Stimulated activated CD4-positive, alpha-beta T cell treated with anti-CD3 and anti-CD28 coated beads, TNF-alpha, amount 100 ng/mL, for 4 hours (primary cell): ENCODE measurements around the gene RGL1.

Experiments used
- DNase-seq, 3 experiments: peaks; one replicate each; pipeline ENCODE4 v3.0.0-alpha.2; 2020; ENCODE audit warnings: low read depth in 3 of 3

The RGL1 gene

GRCh38 chr1:183821889-183822611 is 17.1 kb downstream of the RGL1 start:
- no peak for DNase-seq

DNA sequence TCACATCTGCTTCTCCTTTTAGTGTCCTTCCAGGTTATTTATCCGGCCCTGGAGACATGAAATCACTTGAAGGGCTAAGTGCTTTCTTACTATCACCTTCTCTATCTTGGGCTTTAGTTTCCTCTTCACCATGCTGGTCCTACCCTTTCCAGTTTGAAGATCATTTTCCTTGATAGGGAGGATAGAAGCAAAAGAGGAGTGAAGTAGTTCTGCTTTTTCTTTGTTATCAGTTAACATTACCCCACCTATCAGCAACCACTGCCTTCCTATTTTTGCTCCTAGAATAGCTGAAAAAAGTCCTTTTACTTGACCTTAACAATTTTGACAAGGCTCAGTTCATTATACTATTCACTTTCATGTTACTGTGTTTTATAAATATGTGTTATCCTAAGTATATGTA is 19.4 kb downstream of the RGL1 start:
- DNase-seq, result no peak

- no peak for DNase-seq
These were observed 22.9 kb downstream of the RGL1 start for GRCh38 chr1:183827801-183828200.

- no peak for DNase-seq
These were observed 25.5 kb downstream of the RGL1 start for GRCh38 chr1:183830389-183830788.

- no peak for DNase-seq
These were observed 26.4 kb downstream of the RGL1 start for GRCh38 chr1:183831311-183831710.

DNA sequence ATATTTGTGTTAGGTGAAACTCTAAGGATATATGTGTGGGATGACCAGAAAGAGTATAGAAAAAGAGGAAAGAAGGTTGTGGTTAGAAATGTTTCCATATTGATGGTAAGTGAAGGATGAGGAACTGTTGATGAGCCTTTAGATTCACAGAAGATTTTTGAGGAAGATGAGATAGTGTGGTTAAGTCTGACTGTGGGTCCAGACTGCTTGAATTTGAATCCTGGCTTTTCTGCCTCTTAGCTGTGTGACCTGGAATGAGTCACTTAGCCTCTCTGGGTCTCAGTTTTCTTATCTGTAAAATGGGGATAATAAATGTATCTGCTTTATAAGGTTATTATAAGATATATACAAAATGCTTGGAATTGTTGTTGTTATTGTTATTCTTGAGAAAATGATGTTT is 27.5 kb downstream of the RGL1 start:
- DNase-seq, result no peak

- no peak for DNase-seq
These were observed 29.6 kb downstream of the RGL1 start for GRCh38 chr1:183834568-183834967.

GRCh38 chr1:183836598-183836997 is 31.7 kb downstream of the RGL1 start:
- DNase-seq, result no peak

DNA sequence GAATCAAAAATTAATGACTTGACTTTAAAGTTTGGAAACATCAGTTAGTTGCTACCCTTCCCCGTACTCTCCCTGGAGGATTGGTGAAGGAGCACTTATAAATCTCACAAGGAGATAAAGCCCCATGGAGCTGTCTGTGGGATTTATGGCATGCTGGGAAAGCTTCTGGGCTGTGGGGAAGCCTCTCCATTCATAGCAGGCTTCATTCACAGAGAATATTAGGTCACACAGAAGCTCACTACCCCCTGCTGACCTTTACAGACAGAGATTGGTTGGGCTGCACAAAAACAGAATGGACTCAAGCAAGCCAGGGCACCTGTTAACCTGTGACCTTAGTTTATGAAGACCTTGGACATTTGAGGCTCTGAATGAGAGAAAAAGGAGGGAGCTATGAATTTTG is 32.1 kb downstream of the RGL1 start:
- DNase-seq, result no peak

DNA sequence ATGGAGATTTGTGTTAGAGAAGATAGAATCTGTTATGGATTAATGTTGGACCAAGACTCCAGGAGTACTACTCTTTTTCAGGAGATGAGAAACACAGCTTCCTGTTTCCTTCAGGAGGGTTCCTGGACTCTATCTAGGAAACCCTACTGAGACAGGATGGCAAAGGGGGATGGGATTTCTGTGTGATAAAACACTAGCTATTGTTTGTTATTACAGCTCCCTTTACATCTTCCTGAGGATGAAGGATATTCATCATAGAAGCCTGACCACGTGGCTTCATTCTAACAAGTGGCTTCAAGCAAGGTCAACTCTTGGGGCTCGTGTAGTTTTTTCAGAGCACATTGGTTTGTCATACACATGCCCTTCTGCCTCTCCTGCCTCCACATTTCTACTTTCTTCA is 33.3 kb downstream of the RGL1 start:
- no peak for DNase-seq

DNA sequence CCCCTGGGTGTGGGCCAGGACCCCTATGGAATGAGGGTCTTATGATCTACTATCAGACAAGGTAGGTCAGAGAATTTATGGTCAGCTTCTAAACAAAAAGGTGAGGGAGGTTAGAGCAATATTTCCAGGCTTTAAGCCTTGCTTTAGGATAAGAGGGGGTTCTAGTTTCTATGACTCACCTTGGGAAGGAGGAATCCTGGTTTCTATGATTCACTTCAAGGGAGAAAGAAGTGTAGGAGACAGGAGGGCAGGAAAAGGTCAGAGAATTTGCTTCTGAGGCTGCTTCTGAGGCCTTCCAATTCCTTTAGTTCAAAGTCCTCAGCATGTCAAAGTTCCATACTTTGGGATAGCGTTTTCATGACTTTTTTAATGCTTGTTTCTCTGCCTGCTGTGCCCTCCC is 35.2 kb downstream of the RGL1 start:
- no peak for DNase-seq

DNA sequence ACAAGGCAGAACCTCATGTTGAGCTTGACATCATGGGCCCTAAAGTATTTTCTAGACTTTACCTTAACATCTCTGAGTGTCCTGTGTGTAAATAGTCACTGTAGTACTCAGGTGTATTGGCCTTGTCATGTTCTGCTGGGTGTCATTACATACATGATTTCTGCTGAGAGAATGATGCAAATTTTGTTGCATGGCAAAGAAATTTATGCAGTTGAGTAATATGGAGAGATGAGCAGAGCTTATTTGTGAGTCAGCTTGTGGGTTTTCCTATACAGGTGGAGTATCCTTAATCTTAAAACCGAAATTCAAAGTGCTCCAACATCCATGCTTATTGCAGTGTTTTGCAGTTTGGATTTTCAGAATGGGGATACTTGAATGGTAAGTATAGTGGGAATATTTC is 36.6 kb downstream of the RGL1 start:
- DNase-seq, result no peak

GRCh38 chr1:183841950-183842794 is 37.3 kb downstream of the RGL1 start:
- no peak for DNase-seq

GRCh38 chr1:183842795-183843144 is 37.9 kb downstream of the RGL1 start:
- no peak for DNase-seq

DNA sequence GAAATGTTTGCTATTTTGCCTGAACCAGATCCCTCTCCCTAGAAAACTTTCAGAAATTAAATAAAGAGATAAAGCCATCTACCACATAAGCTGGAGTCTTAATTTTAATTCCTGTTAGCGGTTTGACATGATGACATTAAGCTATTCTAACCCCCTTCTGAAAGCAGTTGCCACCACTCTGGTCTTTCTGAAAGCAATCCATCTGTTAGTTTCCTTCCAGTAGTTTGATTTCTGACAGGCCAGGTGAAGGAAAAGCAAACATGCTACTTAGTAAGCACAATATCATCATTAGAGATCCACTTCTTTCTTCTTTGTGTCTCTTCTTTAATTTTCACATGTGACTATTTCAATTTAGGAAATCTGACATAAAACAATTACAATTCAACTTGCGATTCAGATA is 39.9 kb downstream of the RGL1 start:
- no peak for DNase-seq

- no peak for DNase-seq
These were observed 40.8 kb downstream of the RGL1 start for GRCh38 chr1:183845681-183846080.

GRCh38 chr1:183847641-183848040 is 42.7 kb downstream of the RGL1 start:
- DNase-seq, result no peak

DNA sequence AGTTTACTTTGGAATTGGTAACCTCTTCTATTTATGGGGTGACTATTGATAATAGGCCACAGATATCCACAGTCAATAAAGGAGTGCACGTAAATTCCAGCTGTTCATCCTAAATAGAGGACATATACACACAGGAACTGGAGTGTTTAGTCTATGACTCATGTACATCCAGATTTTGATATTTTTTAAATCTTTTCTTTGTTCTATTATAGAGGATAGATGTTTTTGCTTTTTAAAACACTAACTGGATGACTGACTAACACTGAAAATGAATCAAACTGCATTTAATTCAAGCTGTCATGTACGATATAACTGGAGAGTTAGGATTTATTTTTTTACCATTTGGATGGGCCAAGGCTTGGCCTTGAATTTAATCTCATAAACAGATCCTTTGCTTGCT is 45.9 kb downstream of the RGL1 start:
- DNase-seq, result no peak

DNA sequence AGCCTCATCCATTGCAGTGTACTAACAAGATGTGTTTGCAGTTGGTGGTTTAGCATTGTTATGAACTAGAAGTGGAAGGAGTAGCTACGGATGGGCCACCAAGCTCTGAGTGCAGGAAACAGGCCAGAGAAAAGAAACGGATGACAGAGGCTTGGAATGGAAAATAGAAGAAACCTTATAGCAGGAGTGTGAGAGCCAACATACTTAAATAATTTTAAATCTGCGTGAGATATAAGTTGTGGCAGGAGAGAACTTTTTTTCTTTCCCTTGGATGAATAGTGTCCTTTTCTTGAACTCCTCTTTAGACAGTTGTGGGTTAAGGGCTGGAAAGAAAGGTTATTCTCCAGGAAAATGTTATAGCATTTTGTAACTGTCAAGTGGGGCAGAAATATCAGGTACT is 54.2 kb downstream of the RGL1 start:
- DNase-seq, result no peak

- DNase-seq, result no peak
These were observed 54.9 kb downstream of the RGL1 start for GRCh38 chr1:183859831-183860230.

- DNase-seq, result no peak
These were observed 58.0 kb downstream of the RGL1 start for GRCh38 chr1:183862967-183863366.

GRCh38 chr1:183863852-183864251 is 58.9 kb downstream of the RGL1 start:
- no peak for DNase-seq

- no peak for DNase-seq
These were observed 59.7 kb downstream of the RGL1 start for GRCh38 chr1:183864611-183865010.
